Left lung (tissue), 14 donors: ENCODE data around the gene ZCCHC3. TPM values are rescaled to one million over a fixed set of nuclear protein-coding genes. Genes with fewer than 3 reads are reported as not detected.
A peak's percentile ranks its signal among the peaks of the same experiment; 100 is the strongest.
"Not testable (repeated sequence)": the region's sequence is repeated elsewhere in the genome, so short reads cannot be mapped to it uniquely, and the experiment has no call there.

Source experiments
- ATAC-seq: fragments of 200-7000 bp; cut with Tn5 transposase; one replicate; pipeline ENCODE4 v1.9.1; 2020; ENCODE audit warnings: moderate library complexity
- DNase-seq, 4 donors: peaks; one replicate each; pipeline ENCODE4 v3.0.0-alpha.2; 2013 to 2020
- H3K27ac ChIP-seq, 2 donors: fragments of 200-600 bp; sonication (generic) in 1 of 2; one replicate each; pipeline versions ENCODE4 v1.5.0 to v1.8.0; 2020 to 2021
- H3K27me3 ChIP-seq, 2 donors: fragments of 200-600 bp; sonication (generic) in 1 of 2; one replicate each; pipeline versions ENCODE4 v1.5.0 to v1.8.0; 2020 to 2021
- H3K36me3 ChIP-seq, 2 donors: fragments of 200-600 bp; sonication (generic) in 1 of 2; one replicate each; pipeline versions ENCODE4 v1.5.0 to v1.8.0; 2020 to 2021
- H3K4me1 ChIP-seq, 2 donors: fragments of 200-600 bp; one replicate each; pipeline ENCODE4 v1.8.0; 2021
- H3K4me3 ChIP-seq, 2 donors: fragments of 200-600 bp; sonication (generic) in 1 of 2; one replicate each; pipeline versions ENCODE4 v1.5.0 to v1.8.0; 2020 to 2021; ENCODE audit warnings: mild to moderate bottlenecking in 1 of 2
- H3K9me3 ChIP-seq, 2 donors: fragments of 200-600 bp; sonication (generic) in 1 of 2; one replicate each; pipeline versions ENCODE4 v1.5.0 to v1.8.0; 2020 to 2021
- CTCF ChIP-seq, 2 donors: fragments of 200-600 bp; sonication (generic) in 1 of 2; IDR thresholded peaks; one replicate each; pipeline versions ENCODE4 v1.5.0 to v1.8.0; 2021; ENCODE audit warnings: antibody characterized with exemption in 2 of 2
- intact Hi-C, 2 donors: fragments of 100-400 bp; cut with DNase I; formaldehyde crosslinking; loops; one replicate each; pipeline versions ENCODE4 v1.11.2 to v1.14.2; 2022
- long read RNA-seq, 12 donors: library from polyadenylated mRNA in 2 of 12; unstranded in 2 of 12; transcript quantifications; one replicate each; pipeline ENCODE4 v2.0.0 and lab custom pipeline, GENCODE V29; 2019 to 2026
- polyA plus RNA-seq, 6 donors: library from polyadenylated mRNA; unstranded; fragments of 120-200 nt; gene quantifications; one replicate each; pipeline ENCODE4 v1.2.1, GENCODE V29; 2013; ENCODE audit not compliant: insufficient read length in 6 of 6
- total RNA-seq, 2 donors: library from RNA; stranded (reverse); fragmentation: NEBNext Ultra II Directional; extraction: Animal tissue kit (Norgen Biotek cat#: 25700); gene quantifications; one replicate each; pipeline ENCODE4 v1.2.1, GENCODE V29; 2021
- donor health status: DM: no; HTN: yes; CAD: no.
- donor health status: DM: no; HTN: no; CAD: no.

ZCCHC3 gene
- 10 to 100 TPM; 11.5 to 15.3 TPM for total RNA-seq
- polyA plus RNA-seq = 10 to 100 TPM; 41.1 to 50.5 (median 45.7) TPM
- long read RNA-seq, donor 1, transcript ZCCHC3-201 (1 exons, 3,354 nt) = major isoform, 45 of 45 reads
- long read RNA-seq, donor 1, partial matches to known transcripts = 0 of 45 reads
- long read RNA-seq, donor 1, other reads (novel, unspliced or antisense) = 0 of 45 reads
- long read RNA-seq, donor 2, transcript ZCCHC3-201 (1 exons, 3,354 nt) = major isoform, 69 of 69 reads
- long read RNA-seq, donor 2, partial matches to known transcripts = 0 of 69 reads
- long read RNA-seq, donor 2, other reads (novel, unspliced or antisense) = 0 of 69 reads
- long read RNA-seq, donor 3, transcript ZCCHC3-201 (1 exons, 3,354 nt) = major isoform, 48 of 48 reads
- long read RNA-seq, donor 3, partial matches to known transcripts = 0 of 48 reads
- long read RNA-seq, donor 3, other reads (novel, unspliced or antisense) = 0 of 48 reads
- long read RNA-seq, donor 4 = 0 reads
- long read RNA-seq, donor 5, transcript ZCCHC3-201 (1 exons, 3,354 nt) = major isoform, 52 of 52 reads
- long read RNA-seq, donor 5, partial matches to known transcripts = 0 of 52 reads
- long read RNA-seq, donor 5, other reads (novel, unspliced or antisense) = 0 of 52 reads
- long read RNA-seq, donor 6, transcript ZCCHC3-201 (1 exons, 3,354 nt) = major isoform, 48 of 48 reads
- long read RNA-seq, donor 6, partial matches to known transcripts = 0 of 48 reads
- long read RNA-seq, donor 6, other reads (novel, unspliced or antisense) = 0 of 48 reads
- long read RNA-seq, donor 7, transcript ZCCHC3-201 (1 exons, 3,354 nt) = major isoform, 24 of 24 reads
- long read RNA-seq, donor 7, partial matches to known transcripts = 0 of 24 reads
- long read RNA-seq, donor 7, other reads (novel, unspliced or antisense) = 0 of 24 reads
- long read RNA-seq, donor 8, transcript ZCCHC3-201 (1 exons, 3,354 nt) = major isoform, 55 of 55 reads
- long read RNA-seq, donor 8, partial matches to known transcripts = 0 of 55 reads
- long read RNA-seq, donor 8, other reads (novel, unspliced or antisense) = 0 of 55 reads
- long read RNA-seq, donor 9, partial matches to known transcripts = 0 of 1 reads
- long read RNA-seq, donor 9, other reads (novel, unspliced or antisense) = 0 of 1 reads
- long read RNA-seq, donor 10 = 0 reads
- long read RNA-seq, donor 11 = 0 reads
- long read RNA-seq, donor 12, transcript ZCCHC3-201 (1 exons, 3,354 nt) = major isoform, 42 of 42 reads
- long read RNA-seq, donor 12, partial matches to known transcripts = 0 of 42 reads
- long read RNA-seq, donor 12, other reads (novel, unspliced or antisense) = 0 of 42 reads

- no peaks in the 10 kb centered on the region for H3K9me3 ChIP-seq
- peak within 1 kb of the TSS; percentile 98 to 100 for H3K27ac ChIP-seq
- intact Hi-C loops = no loop called here
- H3K27me3 ChIP-seq = no peaks in the 10 kb centered on the region
- H3K4me1 ChIP-seq = peaks cover 28 to 54% of the 10 kb centered on the region in 2 donors
- TF ChIP-seq CTCF (IDR thresholded peaks at IDR 0.05) = no peak
- H3K36me3 ChIP-seq = no peaks in the 10 kb centered on the region
- peak; percentile 87 for ATAC-seq
- peak within 1 kb of the TSS; percentile 88 to 91 for H3K4me3 ChIP-seq
- peak; percentile 91 to 98 (median 95) for DNase-seq
These were observed at the start of gene ZCCHC3 for GRCh38 chr20:297098-297924. Gene ZCCHC3 (plus strand): TSS chr20:297570. CDS start chr20:297587, 17 bp downstream.

- H3K4me1 ChIP-seq = no peaks in the 10 kb centered on the region
- intact Hi-C loops = no loop called here
These were observed 46.0 kb upstream of the ZCCHC3 start for GRCh38 chr20:251354-251753.

GRCh38 chr20:252801-253200 lies 44.6 kb upstream of the ZCCHC3 start:
- Histone ChIP-seq H3K27me3 (peaks cover 0 to 4% of the 10 kb centered on the region in 2 donors), H3K9me3 (no peaks in the 10 kb centered on the region), H3K27ac (no peak overlapping the region), H3K4me1 (no peaks in the 10 kb centered on the region), H3K36me3 (no peaks in the 10 kb centered on the region), H3K4me3 (no peak overlapping the region)
- TF ChIP-seq CTCF (IDR thresholded peaks at IDR 0.05) = no peak
- intact Hi-C loops = no loop called here
- ATAC-seq = no peak
- no peak for DNase-seq

More at GRCh38 chr20:251354-251753, 46.0 kb upstream of the ZCCHC3 start:
- DNase-seq (no peak), ATAC-seq (no peak)
- no peak overlapping the region for H3K4me3 ChIP-seq
- H3K27me3 ChIP-seq = peaks cover 0 to 4% of the 10 kb centered on the region in 2 donors
- no peak for TF ChIP-seq CTCF (IDR thresholded peaks at IDR 0.05)
- no peaks in the 10 kb centered on the region for H3K36me3 ChIP-seq
- no peak overlapping the region for H3K27ac ChIP-seq
- H3K9me3 ChIP-seq = no peaks in the 10 kb centered on the region

- intact Hi-C loops, ATAC-seq, H3K9me3 ChIP-seq: not testable (repeated sequence)
These were observed 43.9 kb upstream of the ZCCHC3 start for GRCh38 chr20:253447-253846.

More at GRCh38 chr20:253447-253846, 43.9 kb upstream of the ZCCHC3 start:
- H3K36me3 ChIP-seq, H3K27ac ChIP-seq, DNase-seq, H3K4me1 ChIP-seq, H3K4me3 ChIP-seq, H3K27me3 ChIP-seq: not testable (repeated sequence)
